ENCODE results near the gene CALCR.

Gene CALCR

DNA sequence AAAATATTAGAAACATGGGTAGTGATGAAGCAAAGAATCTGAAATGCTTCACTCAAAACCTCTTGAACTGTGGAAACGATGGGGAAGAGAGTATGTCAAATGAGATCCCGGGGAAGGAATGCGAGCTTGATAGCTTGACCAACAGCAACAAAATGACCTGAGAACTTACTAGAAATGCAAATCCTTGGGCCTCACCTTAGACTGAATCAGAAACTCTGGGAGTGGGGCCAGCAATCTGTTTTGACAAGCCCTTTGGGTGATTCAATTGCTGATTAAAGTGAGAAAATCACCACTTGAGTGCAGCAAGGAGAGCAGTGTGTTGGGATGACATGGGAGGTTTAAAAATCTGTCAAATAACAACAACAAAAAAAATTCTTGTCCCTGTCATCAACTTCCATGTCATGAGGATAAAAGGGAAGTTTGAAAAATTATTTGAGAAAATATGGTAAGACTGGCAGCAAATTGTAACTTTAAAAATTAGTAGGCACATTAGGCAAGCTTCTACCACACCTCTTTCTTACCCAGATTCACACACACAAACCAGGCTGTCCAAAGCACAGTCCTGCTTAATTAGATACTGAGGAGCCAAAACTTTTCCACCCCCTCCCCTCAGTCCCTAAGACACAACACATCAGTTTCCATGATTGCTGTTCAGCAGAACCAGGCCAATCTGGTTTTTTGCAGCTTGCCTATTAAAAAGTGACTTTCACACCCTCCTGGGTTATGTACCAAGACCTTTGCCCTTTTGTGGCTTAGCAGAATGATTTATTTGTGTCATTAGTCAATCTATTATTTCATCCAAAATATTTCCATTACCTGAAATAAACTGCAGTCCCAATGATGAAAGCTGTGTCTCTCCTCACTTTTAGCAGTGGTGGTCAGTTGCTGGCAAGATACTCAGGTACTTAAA is 15.6 kb downstream of the CALCR start:
- TF ChIP-seq CTCF (conservative IDR thresholded peaks at IDR 0.05), result no peak
- no peak for TF ChIP-seq ZFX (IDR thresholded peaks at IDR 0.05)
- H3K27ac ChIP-seq, result no peak overlapping the region

- no peak for TF ChIP-seq ZFX (IDR thresholded peaks at IDR 0.05)
- TF ChIP-seq CTCF (conservative IDR thresholded peaks at IDR 0.05), result no peak
- H3K27ac ChIP-seq, result no peak overlapping the region
These were observed 22.6 kb downstream of the CALCR start for GRCh38 chr7:93551931-93552330.

DNA sequence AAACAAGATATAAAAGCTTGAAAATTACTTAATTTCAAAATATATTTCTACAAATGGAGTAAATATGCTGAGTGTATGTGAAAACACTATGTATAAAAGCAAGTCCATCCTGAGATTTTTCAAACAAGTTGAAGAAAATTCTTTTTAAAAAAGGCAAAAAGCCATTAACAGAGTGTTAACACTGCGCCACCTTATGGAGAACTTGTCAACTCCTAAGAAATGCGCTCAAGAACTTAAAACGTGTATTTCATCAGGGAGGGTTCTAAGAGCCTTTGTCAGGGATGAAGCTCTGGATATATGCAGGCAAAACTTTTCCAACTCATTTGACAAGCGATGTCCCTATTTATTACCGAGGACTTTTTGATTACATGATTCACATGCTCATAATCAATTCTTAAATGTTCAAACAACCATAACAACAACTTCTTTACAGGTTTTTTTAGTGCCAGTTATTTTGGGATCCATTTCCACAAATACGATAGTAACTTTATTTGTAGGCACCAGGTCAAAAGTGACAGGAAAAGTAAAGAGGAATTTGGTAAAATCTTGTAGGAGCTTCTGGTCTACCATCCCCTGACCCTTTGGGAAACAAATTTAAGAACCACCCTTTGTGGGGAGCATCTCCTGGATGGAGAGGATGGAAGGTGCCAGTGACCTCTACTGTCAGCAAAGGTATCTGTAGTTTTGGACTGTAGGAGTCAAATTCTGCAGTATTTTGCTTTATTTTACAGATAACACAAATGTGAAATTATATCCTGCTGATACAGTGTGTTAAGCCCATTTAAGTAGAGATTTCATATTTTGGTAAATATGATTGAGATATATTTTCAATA is 23.2 kb downstream of the CALCR start:
- no peak overlapping the region for H3K27ac ChIP-seq
- peak; percentile 80 for TF ChIP-seq CTCF (conservative IDR thresholded peaks at IDR 0.05)
- TF ChIP-seq ZFX (IDR thresholded peaks at IDR 0.05), result no peak

- H3K27ac ChIP-seq, result no peak overlapping the region
- TF ChIP-seq CTCF (conservative IDR thresholded peaks at IDR 0.05) (no peak), ZFX (IDR thresholded peaks at IDR 0.05) (no peak)
These were observed 26.8 kb downstream of the CALCR start for GRCh38 chr7:93547716-93548115.

GRCh38 chr7:93544691-93545090 is 29.8 kb downstream of the CALCR start:
- TF ChIP-seq ZFX (IDR thresholded peaks at IDR 0.05) (no peak), CTCF (conservative IDR thresholded peaks at IDR 0.05) (no peak)
- no peak overlapping the region for H3K27ac ChIP-seq

DNA sequence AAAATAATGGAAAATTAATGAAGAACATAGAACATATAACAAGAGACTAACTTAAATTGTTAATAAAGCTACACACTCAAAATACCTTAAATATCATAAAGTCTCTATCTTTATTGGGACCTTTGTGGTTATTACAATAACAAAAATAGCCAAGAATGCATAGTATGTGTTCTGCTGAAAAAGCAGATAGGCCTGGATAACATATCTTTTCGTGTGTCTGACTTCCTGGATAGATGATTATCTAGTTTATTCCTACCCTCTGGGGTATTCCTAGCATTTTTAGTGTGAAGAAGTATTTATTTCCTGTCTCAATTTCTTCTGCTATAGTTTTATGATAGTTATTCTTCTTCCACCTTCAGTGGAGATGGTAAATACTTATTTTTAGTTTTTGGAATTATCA is 36.5 kb downstream of the CALCR start:
- H3K27ac ChIP-seq, result no peak overlapping the region
- TF ChIP-seq CTCF (conservative IDR thresholded peaks at IDR 0.05) (no peak), ZFX (IDR thresholded peaks at IDR 0.05) (no peak)

GRCh38 chr7:93535616-93536015 is 38.9 kb downstream of the CALCR start:
- H3K27ac ChIP-seq, result no peak overlapping the region
- no peak for TF ChIP-seq CTCF (conservative IDR thresholded peaks at IDR 0.05)
- no peak for TF ChIP-seq ZFX (IDR thresholded peaks at IDR 0.05)

All from C4-2B (cell line).